ENCODE data around the gene FAN1.

FAN1 gene

GRCh38 chr15:30954674-30955073 lies 51.0 kb downstream of the FAN1 start:
- no peak for DNase-seq (ENCODE audit: low spot score)
- no peak for FAIRE-seq

DNA sequence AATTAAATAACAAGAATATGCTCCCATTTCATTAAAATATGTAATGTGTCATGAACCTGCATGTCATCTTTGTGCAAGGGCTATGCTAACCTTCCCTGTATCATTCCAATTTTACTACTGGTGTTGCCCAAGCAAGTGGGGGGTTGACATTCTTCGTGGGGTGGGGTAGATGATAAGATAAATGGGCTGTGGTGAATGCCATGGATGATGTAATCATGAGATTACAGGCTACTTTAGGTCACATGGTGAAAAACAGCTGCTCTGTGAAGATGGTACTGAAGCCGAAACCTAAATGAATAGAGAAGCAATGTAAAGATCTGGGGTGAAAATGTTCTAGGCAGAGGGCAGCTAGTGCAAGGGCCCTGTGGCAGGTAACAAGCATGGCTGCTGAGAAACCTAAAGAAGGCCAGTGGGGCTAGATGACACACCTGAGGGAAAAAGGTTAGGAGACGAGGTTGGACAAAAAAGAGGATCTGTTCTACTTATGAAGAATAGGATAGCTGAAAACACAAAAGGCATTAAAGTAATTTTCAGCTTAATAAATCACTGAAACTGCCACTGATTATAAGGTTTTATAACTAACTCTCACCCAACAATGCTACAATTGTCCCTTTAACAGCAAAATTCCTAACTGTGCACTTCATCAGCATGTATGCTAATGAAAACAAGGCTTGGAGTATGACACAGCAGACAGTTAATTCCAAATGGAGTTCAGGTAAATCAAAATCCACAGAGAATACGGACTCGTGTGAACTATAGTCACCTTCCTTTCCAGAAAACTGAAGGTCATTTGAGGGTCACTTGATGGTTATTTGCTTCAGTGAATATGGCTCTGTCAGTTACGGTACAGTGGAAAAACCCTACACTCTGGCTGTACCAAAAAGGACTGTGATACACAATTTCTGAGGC lies 52.8 kb downstream of the FAN1 start:
- no peak for FAIRE-seq
- no peak for DNase-seq (ENCODE audit: low spot score)

- no peak for DNase-seq (ENCODE audit: low spot score)
- no peak for FAIRE-seq
These were observed 54.5 kb downstream of the FAN1 start for GRCh38 chr15:30958219-30958618.

DNA sequence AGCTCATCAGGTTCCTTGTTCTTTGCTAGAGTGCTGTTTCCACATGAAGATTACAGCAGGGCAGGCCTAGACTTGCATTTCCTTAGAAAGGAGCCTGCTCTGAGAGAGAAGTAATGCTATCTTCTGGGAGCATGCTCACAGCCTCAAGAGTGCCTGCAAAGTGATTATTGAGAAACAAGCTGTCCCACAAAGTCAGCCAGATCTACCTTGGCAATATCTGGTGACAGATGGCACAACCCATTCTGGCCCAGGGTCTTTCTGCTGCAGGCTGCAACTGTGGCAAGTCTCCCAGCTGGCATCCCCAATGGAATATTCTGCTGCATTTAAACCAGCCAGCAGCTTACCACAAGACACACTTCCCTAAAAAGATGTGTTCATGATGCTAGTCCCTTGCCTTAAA lies 58.4 kb downstream of the FAN1 start:
- FAIRE-seq (no peak), DNase-seq (ENCODE audit: low spot score) (no peak)

DNA sequence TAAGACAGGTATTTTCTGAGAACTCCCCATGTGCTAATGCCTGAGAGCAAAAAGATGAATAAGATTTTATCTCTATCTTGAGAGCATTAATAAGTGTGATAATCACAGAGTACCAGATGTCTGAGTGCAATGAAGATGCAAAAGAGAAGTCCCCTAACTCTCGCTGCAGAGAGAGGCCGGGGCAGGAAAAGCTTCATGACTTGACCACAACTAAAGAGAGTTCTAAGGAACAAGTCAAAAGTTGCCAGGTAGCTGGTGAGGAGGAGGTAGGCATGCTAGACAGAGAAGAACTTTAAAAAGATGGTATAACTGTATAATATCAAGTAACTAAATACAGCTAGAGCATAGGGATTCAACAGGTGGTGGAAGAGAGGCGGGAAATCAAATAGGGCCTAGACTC lies 58.9 kb downstream of the FAN1 start:
- FAIRE-seq, result no peak
- DNase-seq (ENCODE audit: low spot score), result no peak

GRCh38 chr15:30963681-30964080 lies 60.0 kb downstream of the FAN1 start:
- FAIRE-seq (no peak), DNase-seq (ENCODE audit: low spot score) (no peak)

DNA sequence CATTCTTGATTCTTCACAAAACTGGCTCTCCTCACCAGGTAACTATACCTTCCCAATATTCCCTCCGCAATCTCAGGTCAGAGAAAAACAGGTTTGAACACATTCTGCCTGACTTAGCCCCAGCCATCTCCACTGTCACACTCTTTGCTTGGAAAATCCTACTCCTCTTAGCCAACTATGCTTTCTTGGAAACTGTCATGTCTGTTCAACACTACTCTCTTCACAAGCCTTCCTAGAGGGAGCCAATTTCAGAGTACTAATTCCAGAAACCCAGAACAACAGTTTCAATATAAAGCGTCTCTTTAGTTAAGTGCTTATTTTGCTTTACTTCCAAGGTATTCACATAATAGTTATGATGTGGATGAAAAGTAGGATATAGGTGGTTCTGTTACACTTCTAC lies 66.0 kb downstream of the FAN1 start:
- FAIRE-seq, result no peak
- DNase-seq (ENCODE audit: low spot score), result no peak

DNA sequence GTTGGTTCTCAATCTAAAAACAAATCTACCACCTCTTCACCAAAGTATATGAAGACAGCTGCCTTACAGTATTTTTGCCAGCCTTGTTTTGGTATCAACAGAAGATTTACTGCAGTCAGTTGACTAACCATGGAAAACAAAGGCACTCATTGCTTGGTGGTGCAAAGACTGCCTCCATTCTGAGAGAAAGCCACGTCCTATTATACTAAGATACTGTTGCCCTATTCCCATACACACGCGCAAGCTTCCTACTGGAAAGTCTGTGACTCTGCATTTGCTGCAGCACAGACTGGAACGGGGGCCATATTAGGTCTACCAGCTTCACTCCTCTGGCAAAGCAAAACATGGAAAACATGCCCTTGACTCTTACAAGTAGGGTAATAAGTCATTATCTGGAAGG lies 69.7 kb downstream of the FAN1 start:
- FAIRE-seq (no peak), DNase-seq (ENCODE audit: low spot score) (no peak)

DNA sequence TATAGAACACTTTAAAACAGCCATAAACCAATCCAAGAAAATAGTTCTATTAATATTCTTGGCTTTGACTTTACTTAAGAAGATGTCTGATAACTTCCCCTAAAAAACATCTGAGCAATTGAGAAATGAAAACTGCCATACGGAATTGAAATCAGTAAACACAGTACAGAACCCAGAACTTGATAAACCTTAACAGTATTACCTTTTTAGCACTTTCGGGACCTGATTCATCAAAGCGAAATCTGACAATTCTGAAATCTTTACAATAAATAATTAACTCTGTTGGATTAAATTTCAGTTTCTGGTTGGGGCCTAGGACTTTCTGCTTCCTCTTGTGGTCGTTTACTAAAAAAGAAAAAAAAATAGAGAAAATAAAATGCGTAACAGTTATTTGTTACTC lies 70.4 kb downstream of the FAN1 start:
- DNase-seq (ENCODE audit: low spot score) (no peak), FAIRE-seq (no peak)

- FAIRE-seq (no peak), DNase-seq (ENCODE audit: low spot score) (no peak)
These were observed 74.6 kb downstream of the FAN1 start for GRCh38 chr15:30978328-30978727.

- FAIRE-seq (no peak), DNase-seq (ENCODE audit: low spot score) (no peak)
These were observed 75.7 kb downstream of the FAN1 start for GRCh38 chr15:30979457-30979856.

- DNase-seq (ENCODE audit: low spot score), result no peak
- FAIRE-seq, result no peak
These were observed 80.4 kb downstream of the FAN1 start for GRCh38 chr15:30984118-30984517.

- FAIRE-seq (no peak), DNase-seq (ENCODE audit: low spot score) (no peak)
These were observed 80.8 kb downstream of the FAN1 start for GRCh38 chr15:30984542-30984941.

DNA sequence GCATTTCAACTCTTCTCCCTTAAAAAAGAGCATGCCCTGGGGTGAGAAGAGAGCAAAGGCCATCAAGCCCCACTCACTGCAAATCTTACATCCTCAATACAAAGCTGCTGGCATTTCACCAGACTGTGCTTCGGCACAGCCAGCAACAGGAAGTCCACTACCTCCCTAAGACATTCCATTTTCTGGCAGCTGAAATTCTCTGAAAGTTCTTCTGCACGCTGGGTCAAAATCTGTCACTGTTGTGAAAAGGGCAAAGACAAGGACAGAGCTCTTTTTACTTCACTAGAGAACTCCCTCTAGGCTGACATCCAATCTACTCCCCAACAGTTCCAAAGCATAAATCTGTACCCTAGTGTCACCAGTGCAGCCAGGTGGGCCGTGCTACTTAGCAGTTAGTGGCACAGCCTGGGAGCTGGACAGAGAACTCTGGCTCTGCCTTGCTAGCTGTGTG lies 81.4 kb downstream of the FAN1 start:
- no peak for FAIRE-seq
- DNase-seq (ENCODE audit: low spot score), result no peak

- FAIRE-seq (no peak), DNase-seq (ENCODE audit: low spot score) (peak; percentile 16)
These were observed 86.3 kb downstream of the FAN1 start for GRCh38 chr15:30990036-30990435.

DNA sequence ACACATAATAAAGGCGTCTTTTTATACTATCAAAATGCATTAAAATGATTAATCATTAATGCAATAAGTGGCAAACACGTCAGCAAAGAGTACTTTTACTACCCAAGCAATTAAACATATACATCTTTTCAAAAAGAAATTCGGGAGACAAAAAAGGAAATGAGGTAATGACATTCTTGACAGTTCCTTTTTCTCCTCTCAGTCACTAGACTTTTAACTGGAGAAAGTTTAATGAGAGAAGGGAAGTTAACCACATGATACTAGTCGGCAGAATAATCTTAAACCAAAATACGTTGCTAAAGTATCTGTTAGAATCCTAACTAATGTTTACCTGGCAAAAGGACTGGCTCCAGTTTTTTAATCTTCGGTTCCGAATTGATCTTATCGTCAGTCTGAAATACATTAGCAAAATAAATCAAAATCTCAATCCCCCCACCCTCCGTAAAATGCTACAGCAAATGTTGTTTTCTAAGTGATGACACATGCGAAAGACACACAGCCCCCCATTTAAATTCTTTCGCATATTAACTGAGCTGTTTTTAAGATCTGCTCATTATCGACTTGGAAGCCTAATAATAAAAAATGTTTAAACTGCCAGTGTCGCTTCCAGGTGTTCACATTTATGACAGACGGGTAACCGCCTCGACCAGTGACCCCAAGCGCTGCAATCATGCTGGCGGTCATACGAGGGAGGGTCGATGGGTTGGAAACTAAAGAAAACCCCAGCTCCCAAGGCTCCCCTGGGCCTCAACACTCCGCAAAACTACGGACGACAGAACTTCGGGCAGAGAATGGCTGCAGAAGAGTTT lies 86.9 kb downstream of the FAN1 start:
- FAIRE-seq, result no peak
- no peak for DNase-seq (ENCODE audit: low spot score)

GRCh38 chr15:30991255-30992235 lies 87.8 kb downstream of the FAN1 start, which contains the start of gene MTMR10:
TSS of gene MTMR10 (minus strand) at chr15:30991628. CDS start at chr15:30991506, 122 bp downstream.
- peak; percentile 92 for DNase-seq (ENCODE audit: low spot score)
- peak; percentile 65 for FAIRE-seq

DNA sequence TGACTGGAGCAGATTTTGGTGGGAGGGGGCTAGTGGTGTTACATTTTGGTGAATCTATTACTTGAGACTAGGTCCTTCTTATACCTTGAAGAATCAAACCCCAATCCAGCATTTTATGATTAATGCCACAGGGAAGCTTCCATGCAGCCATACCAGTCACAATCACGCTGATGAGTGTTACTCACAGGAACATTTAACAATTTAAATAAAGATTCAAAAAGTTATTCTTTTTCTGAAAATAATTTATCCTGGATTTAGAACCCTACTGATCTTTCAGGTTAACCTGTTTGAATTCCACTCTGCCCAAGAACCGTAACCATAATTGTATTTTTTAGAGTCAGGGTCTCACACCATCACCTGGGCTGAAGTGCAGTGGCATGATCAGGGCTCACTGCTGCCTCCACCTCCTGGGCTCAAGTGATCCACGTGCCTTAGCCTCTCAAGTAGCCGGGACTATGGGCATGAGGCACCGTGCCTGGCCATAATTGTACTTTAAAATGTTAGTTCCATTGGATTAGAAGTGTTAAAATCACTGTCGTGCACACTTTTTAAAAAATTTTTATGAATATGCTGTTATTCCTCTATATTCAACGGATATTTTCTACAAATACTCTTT lies 88.6 kb downstream of the FAN1 start:
- no peak for DNase-seq (ENCODE audit: low spot score)
- no peak for FAIRE-seq

Measured in urothelium cell line (cell line).